CD8-positive, alpha-beta memory T cell (primary cell): Measurements from ENCODE around the gene BCORL1. TPM values are rescaled to one million over a fixed set of nuclear protein-coding genes. Genes with fewer than 3 reads are reported as not detected.
A peak's percentile ranks its signal among the peaks of the same experiment; 100 is the strongest.

Source experiments
- CTCF ChIA-PET: fragments of 350-600 bp; sonication (Branson Sonifier 250); formaldehyde crosslinking; loops from one replicate; lab custom pipeline; 2021; ENCODE audit warnings: antibody characterized with exemption; lab: Charles Lee
- POLR2A ChIA-PET: fragments of 350-600 bp; sonication (Branson Sonifier 250); formaldehyde crosslinking; loops from one replicate; lab custom pipeline; 2021; ENCODE audit warnings: antibody characterized with exemption; lab: Charles Lee
- DNase-seq, 5 donors: peaks; one replicate each; pipeline versions ENCODE4 v3.0.0 to v3.0.0-alpha.2; 2020 to 2022; ENCODE audit warnings: mixed read lengths in 1 of 5
- H3K27ac ChIP-seq: one replicate; pipeline ENCODE4 v1.7.0; 2013; ENCODE audit warnings: low read depth, mild to moderate bottlenecking, low read length, moderate library complexity
- H3K27me3 ChIP-seq: 2 replicates; pipeline ENCODE4 v1.7.0; 2013; ENCODE audit warnings: low read length, mild to moderate bottlenecking; ENCODE audit not compliant: insufficient read depth, poor library complexity, severe bottlenecking
- H3K36me3 ChIP-seq: 2 replicates; pipeline ENCODE4 v1.7.0; 2013; ENCODE audit warnings: mild to moderate bottlenecking, low read length, moderate library complexity; ENCODE audit not compliant: insufficient read depth
- H3K4me1 ChIP-seq: 2 replicates; pipeline ENCODE4 v1.7.0; 2013; ENCODE audit warnings: mild to moderate bottlenecking, low read length, moderate library complexity; ENCODE audit not compliant: insufficient read depth
- H3K4me3 ChIP-seq: 2 replicates; pipeline ENCODE4 v1.7.0; 2013; ENCODE audit warnings: mild to moderate bottlenecking, low read length
- H3K9me3 ChIP-seq: 2 replicates; pipeline ENCODE4 v1.7.0; 2013; ENCODE audit warnings: mild to moderate bottlenecking, low read length
- H3K27ac Mint-ChIP-seq, 8 donors: one replicate each; pipeline ENCODE4 v1.8.0; 2020 to 2021; ENCODE audit warnings: mixed read lengths in 8 of 8, mild to moderate bottlenecking in 6 of 8, inconsistent platforms in 3 of 8, moderate library complexity in 3 of 8
- H3K27me3 Mint-ChIP-seq, 2 donors: one replicate each; pipeline ENCODE4 v1.8.0; 2020 to 2021; ENCODE audit warnings: mixed read lengths in 2 of 2, mild to moderate bottlenecking in 1 of 2, moderate library complexity in 1 of 2
- H3K36me3 Mint-ChIP-seq, 3 donors: one replicate each; pipeline ENCODE4 v1.8.0; 2020 to 2021; ENCODE audit warnings: mixed read lengths in 3 of 3, inconsistent platforms in 1 of 3, mild to moderate bottlenecking in 1 of 3
- H3K4me1 Mint-ChIP-seq, 3 donors: one replicate each; pipeline ENCODE4 v1.8.0; 2020 to 2021; ENCODE audit warnings: mixed read lengths in 3 of 3, inconsistent platforms in 1 of 3, mild to moderate bottlenecking in 1 of 3
- H3K4me3 Mint-ChIP-seq, 7 donors: one replicate each; pipeline ENCODE4 v1.8.0; 2020 to 2021; ENCODE audit warnings: mixed read lengths in 7 of 7, mild to moderate bottlenecking in 6 of 7, moderate library complexity in 4 of 7, inconsistent platforms in 2 of 7
- H3K9me3 Mint-ChIP-seq, 5 donors: one replicate each; pipeline ENCODE4 v1.8.0; 2020 to 2022; ENCODE audit warnings: mixed read lengths in 5 of 5, mild to moderate bottlenecking in 3 of 5, moderate library complexity in 2 of 5, inconsistent platforms in 1 of 5
- polyA plus RNA-seq: library from polyadenylated mRNA; unstranded; fragments of 300-500 nt; fragmentation: Illumina TruSeq; gene quantifications from one replicate; pipeline ENCODE4 v1.2.3, GENCODE V29; 2021
- total RNA-seq, 2 experiments: library from RNA; stranded (reverse); gene quantifications; one replicate each; pipeline ENCODE4 v1.2.3, GENCODE V29; 2021

The BCORL1 gene
- total and polyA plus RNA-seq, 3 experiments from 2014 or later = 2.7 to 12.1 (median 10.7) TPM

DNA sequence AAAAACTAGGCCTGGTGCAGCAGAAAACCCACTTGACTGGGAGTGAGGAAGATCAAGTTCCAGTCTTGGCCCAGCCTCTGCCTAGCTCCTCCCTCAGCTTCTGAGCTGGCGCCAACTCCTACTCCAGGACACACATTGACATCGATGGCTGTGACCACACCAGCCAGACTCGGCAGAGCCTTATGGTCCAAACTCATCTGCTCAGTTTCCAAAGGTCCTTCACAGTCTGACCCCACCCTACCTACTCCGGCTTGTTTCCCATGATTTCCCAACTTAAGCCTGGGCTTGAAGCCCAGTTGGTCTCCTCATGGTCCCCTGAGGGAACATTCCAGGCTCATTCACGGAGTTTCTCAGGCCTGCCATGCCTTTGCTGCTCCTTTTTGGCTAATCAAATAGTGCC is 117.7 kb downstream of the BCORL1 start:
- ChIA-PET CTCF (interaction anchor here (1.0 kb wide), 1 partner anchor 8 kb away, joined by 3 read pairs; no protein-coding TSS in a partner anchor), POLR2A (no interaction called here)
- Histone ChIP-seq H3K27me3 (no peaks in the 10 kb centered on the region), H3K9me3 (no peaks in the 10 kb centered on the region), H3K4me1 (peaks cover 49% of the 10 kb centered on the region), H3K4me3 (no peak overlapping the region), H3K36me3 (no peaks in the 10 kb centered on the region), H3K27ac (peak overlapping the region; percentile 24)
- Mint-ChIP-seq H3K4me1 (peaks cover 56 to 84% (median 73%) of the 10 kb centered on the region in 3 donors), H3K36me3 (peaks cover 0 to 9% (median 4%) of the 10 kb centered on the region in 3 donors), H3K9me3 (no peaks in the 10 kb centered on the region), H3K27me3 (peaks cover 0 to 2% of the 10 kb centered on the region in 2 donors), H3K4me3 (no peak overlapping the region), H3K27ac (peak overlapping the region; percentile 50 to 93 (median 74))
- DNase-seq = no peak

DNA sequence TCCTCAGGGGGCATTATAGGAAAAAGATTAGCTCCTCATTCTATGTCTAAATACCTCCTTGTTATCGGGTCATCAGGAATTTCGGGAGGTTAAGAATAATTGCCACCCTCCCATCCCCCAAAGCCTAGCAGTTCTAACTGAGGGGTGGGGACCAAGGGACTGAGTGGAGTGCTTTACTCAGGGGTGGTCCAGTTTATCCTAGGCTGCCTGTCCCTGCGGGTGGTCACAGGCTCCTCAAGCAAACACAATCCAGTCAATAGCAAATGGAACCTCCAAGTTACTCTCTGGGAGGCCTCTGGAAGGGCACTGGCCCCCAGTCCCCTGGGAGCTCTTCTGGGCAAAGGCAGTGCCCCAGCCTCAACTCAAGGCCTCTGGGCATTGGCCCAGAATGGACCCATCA is 121.2 kb downstream of the BCORL1 start:
- peaks cover 61 to 88% (median 86%) of the 10 kb centered on the region in 3 donors for H3K4me1 Mint-ChIP-seq
- no peak overlapping the region for H3K4me3 Mint-ChIP-seq
- Histone ChIP-seq H3K27ac (no peak overlapping the region), H3K36me3 (no peaks in the 10 kb centered on the region), H3K4me1 (peaks cover 49% of the 10 kb centered on the region), H3K27me3 (no peaks in the 10 kb centered on the region), H3K4me3 (no peak overlapping the region), H3K9me3 (no peaks in the 10 kb centered on the region)
- POLR2A ChIA-PET = no interaction called here
- peaks cover 0 to 1% of the 10 kb centered on the region in 2 donors for H3K27me3 Mint-ChIP-seq
- no peak for DNase-seq
- CTCF ChIA-PET = interaction anchor here (7.4 kb wide), 1 partner anchor 23 kb away, joined by 36 read pairs; no protein-coding TSS in a partner anchor
- H3K27ac Mint-ChIP-seq = peak overlapping the region in 1 of 8 donors; percentile 78
- H3K9me3 Mint-ChIP-seq = no peaks in the 10 kb centered on the region
- peaks cover 0 to 15% (median 3%) of the 10 kb centered on the region in 3 donors for H3K36me3 Mint-ChIP-seq

DNA sequence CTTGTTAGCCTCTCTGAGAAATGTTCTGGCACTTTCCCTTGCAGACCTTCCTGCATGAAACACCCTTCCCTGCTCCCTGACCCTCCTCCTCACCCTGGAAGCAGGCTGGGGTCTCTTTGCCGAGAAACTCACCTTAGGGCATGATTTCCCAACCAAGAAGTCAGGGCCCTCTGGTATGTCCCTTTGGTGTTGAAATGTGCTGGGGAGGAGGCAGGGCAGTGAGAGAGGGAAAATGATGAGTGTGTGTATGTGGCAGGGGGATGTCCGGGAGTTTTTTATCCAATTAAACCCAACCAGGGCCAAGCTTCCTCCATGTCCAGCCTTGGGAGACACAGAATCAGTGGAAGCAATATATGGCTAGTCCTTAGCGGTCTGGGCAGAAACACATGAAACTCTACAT is 122.8 kb downstream of the BCORL1 start:
- peaks cover 0 to 17% (median 3%) of the 10 kb centered on the region in 3 donors for H3K36me3 Mint-ChIP-seq
- H3K27ac ChIP-seq = no peak overlapping the region
- peaks cover 61 to 80% (median 79%) of the 10 kb centered on the region in 3 donors for H3K4me1 Mint-ChIP-seq
- H3K9me3 Mint-ChIP-seq = no peaks in the 10 kb centered on the region
- H3K4me3 ChIP-seq = no peak overlapping the region
- CTCF ChIA-PET = interaction anchor here (0.8 to 7.4 kb wide), 2 partner anchors 21 to 24 kb away, joined by 3 to 36 read pairs; no protein-coding TSS in a partner anchor
- peaks cover 40% of the 10 kb centered on the region for H3K4me1 ChIP-seq
- no peaks in the 10 kb centered on the region for H3K9me3 ChIP-seq
- H3K36me3 ChIP-seq = no peaks in the 10 kb centered on the region
- peak overlapping the region in 7 of 8 donors; percentile 16 to 83 (median 36) for H3K27ac Mint-ChIP-seq
- H3K4me3 Mint-ChIP-seq = peak overlapping the region in 1 of 7 donors; percentile 39
- no peaks in the 10 kb centered on the region for H3K27me3 ChIP-seq
- no peak for DNase-seq
- peaks cover 0 to 1% of the 10 kb centered on the region in 2 donors for H3K27me3 Mint-ChIP-seq
- POLR2A ChIA-PET = interaction anchor here (0.9 kb wide), 1 partner anchor 21 kb away, joined by 3 read pairs; no protein-coding TSS in a partner anchor

DNA sequence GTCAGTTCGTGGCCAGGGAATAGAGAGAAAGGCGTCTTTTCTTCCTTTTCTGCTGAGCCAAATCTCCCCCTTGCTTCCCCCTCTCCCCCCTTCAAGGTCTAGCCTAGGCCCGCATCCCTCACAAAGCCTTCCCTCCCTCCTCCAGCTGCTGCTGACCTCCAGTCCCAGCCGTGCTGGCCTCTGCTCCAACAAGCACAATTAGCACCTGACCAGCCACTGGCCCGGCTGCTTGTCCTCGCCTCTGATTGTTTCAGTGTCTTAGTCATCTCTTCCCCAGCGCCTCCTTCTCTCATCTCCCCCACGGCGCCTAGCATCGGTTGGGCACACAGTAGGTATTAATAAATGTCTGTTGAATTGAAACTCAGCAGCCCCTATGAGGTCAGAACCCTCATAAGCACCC is 123.6 kb downstream of the BCORL1 start:
- H3K36me3 Mint-ChIP-seq = peaks cover 0 to 12% (median under 1%) of the 10 kb centered on the region in 3 donors
- peak overlapping the region in 7 of 8 donors; percentile 6 to 76 (median 56) for H3K27ac Mint-ChIP-seq
- POLR2A ChIA-PET = interaction anchor here (1.2 kb wide), 1 partner anchor 8 kb away, joined by 3 read pairs; no protein-coding TSS in a partner anchor
- H3K9me3 Mint-ChIP-seq = no peaks in the 10 kb centered on the region
- Histone ChIP-seq H3K9me3 (no peaks in the 10 kb centered on the region), H3K27ac (no peak overlapping the region), H3K27me3 (no peaks in the 10 kb centered on the region), H3K4me3 (no peak overlapping the region), H3K36me3 (no peaks in the 10 kb centered on the region), H3K4me1 (peaks cover 33% of the 10 kb centered on the region)
- H3K4me1 Mint-ChIP-seq = peaks cover 53 to 72% (median 70%) of the 10 kb centered on the region in 3 donors
- H3K27me3 Mint-ChIP-seq = no peaks in the 10 kb centered on the region
- H3K4me3 Mint-ChIP-seq = peak overlapping the region in 4 of 7 donors; percentile 17 to 61 (median 38)
- no peak for DNase-seq
- CTCF ChIA-PET = interaction anchor here (0.7 to 7.4 kb wide), 4 partner anchors 10 to 25 kb away, joined by 3 to 36 read pairs (median 4); no protein-coding TSS in a partner anchor

Other genes with a start within 250 kb of the BCORL1 start
- under 1 TPM; 0.28 to 0.29 TPM for gene XPNPEP2, start 243.7 kb upstream of the BCORL1 start, total RNA-seq
- 1.2 TPM for gene XPNPEP2, start 243.7 kb upstream of the BCORL1 start, polyA plus RNA-seq
- 100 to 1,000 TPM; 140 to 147 TPM for gene SASH3, start 202.7 kb upstream of the BCORL1 start, total RNA-seq
- 296 TPM for gene SASH3, start 202.7 kb upstream of the BCORL1 start, polyA plus RNA-seq
- gene ZDHHC9, start 138.7 kb upstream of the BCORL1 start, total RNA-seq = 10 to 100 TPM; 10.4 to 11.5 TPM
- gene ZDHHC9, start 138.7 kb upstream of the BCORL1 start, polyA plus RNA-seq = 4.6 TPM
- 10 to 100 TPM; 62.1 to 66.8 TPM for gene UTP14A, start 76.5 kb upstream of the BCORL1 start, total RNA-seq
- 12.5 TPM for gene UTP14A, start 76.5 kb upstream of the BCORL1 start, polyA plus RNA-seq
- gene ELF4, start 127.9 kb downstream of the BCORL1 start, total RNA-seq = 10 to 100 TPM; 23.8 to 24.7 TPM
- gene ELF4, start 127.9 kb downstream of the BCORL1 start, polyA plus RNA-seq = 19.5 TPM
- gene AIFM1, start 183.2 kb downstream of the BCORL1 start, total RNA-seq = 10 to 100 TPM; 57.7 to 58.2 TPM
- 34.8 TPM for gene AIFM1, start 183.2 kb downstream of the BCORL1 start, polyA plus RNA-seq
- gene RAB33A, start 189.3 kb downstream of the BCORL1 start, total RNA-seq = 10 to 100 TPM in 1 of 2 experiments, 1 to 10 TPM in 1; 9.0 to 10.6 TPM
- 11.0 TPM for gene RAB33A, start 189.3 kb downstream of the BCORL1 start, polyA plus RNA-seq